Endothelial cell of umbilical vein (primary cell): ENCODE measurements around the gene PLEKHH3. TPM values are rescaled to one million over a fixed set of nuclear protein-coding genes. Genes with fewer than 3 reads are reported as not detected.

Experiments used
- BruUV-seq: library from RNA; stranded (reverse); fragments of 400-500 nt; replicated peaks from 2 replicates; lab custom pipeline; 2021; lab: Mats Ljungman, UMichigan
- CTCF ChIA-PET: fragments of 300-600, 350-600 bp; sonication (Branson Sonifier 250); formaldehyde crosslinking; loops from one replicate; lab custom pipeline; 2021; ENCODE audit warnings: antibody characterized with exemption, inconsistent platforms; lab: Charles Lee
- POLR2A ChIA-PET: fragments of 300-600, 350-600 bp; sonication (Branson Sonifier 250); formaldehyde crosslinking; loops from one replicate; lab custom pipeline; 2021; ENCODE audit warnings: antibody characterized with exemption, inconsistent platforms; lab: Charles Lee
- DNase-seq: peaks from one replicate; pipeline ENCODE4 v3.0.0-alpha.2; 2011; ENCODE audit warnings: low read depth, low spot score
- FAIRE-seq: peaks from 2 replicates; lab custom pipeline; 2011; peaks lifted over from hg19 to GRCh38; lab: Jason Lieb, UNC
- H2AFZ ChIP-seq: 2 replicates; pipeline ENCODE4 v1.6.0; 2012; ENCODE audit warnings: low read depth, low read length, control low read depth, inconsistent platforms
- H3K27ac ChIP-seq: 2 replicates; pipeline ENCODE4 v1.5.1; 2011; ENCODE audit warnings: low read depth, mild to moderate bottlenecking, control low read depth, low read length, moderate library complexity; ENCODE audit not compliant: insufficient read depth
- H3K27me3 ChIP-seq, 2 experiments: 2 replicates each; pipeline versions ENCODE4 v1.6.0 to v1.6.1; 2011; ENCODE audit warnings: low read length in 2 of 2, mixed read lengths in 1 of 2; ENCODE audit not compliant: control insufficient read depth in 2 of 2, insufficient read depth in 2 of 2
- H3K36me3 ChIP-seq, 2 experiments: 2 replicates in 1 of 2; 3 replicates in 1 of 2; pipeline ENCODE4 v1.5.1; 2011; ENCODE audit warnings: low read length in 2 of 2, mild to moderate bottlenecking in 1 of 2, moderate library complexity in 1 of 2; ENCODE audit not compliant: control insufficient read depth in 2 of 2, insufficient read depth in 2 of 2; ENCODE audit errors: extremely low read depth in 1 of 2
- H3K4me1 ChIP-seq: 3 replicates; pipeline ENCODE4 v1.5.1; 2011; ENCODE audit warnings: mild to moderate bottlenecking, low read length; ENCODE audit not compliant: control insufficient read depth, insufficient read depth; ENCODE audit errors: extremely low read depth
- H3K4me2 ChIP-seq: 2 replicates; pipeline ENCODE4 v1.6.1; 2011; ENCODE audit warnings: low read length, control low read depth, mixed read lengths; ENCODE audit not compliant: insufficient read depth
- H3K4me3 ChIP-seq, 3 experiments: fragments of 200-600 bp in 1 of 3; sonication (generic), shearing (Covaris generic) in 1 of 3; replicated peaks in 1 of 3; 2 replicates each; pipeline ENCODE4 v1.5.1; 2011 to 2016; ENCODE audit warnings: control low read depth in 3 of 3, low read length in 3 of 3, mild to moderate bottlenecking in 2 of 3, inconsistent platforms in 1 of 3, low read depth in 1 of 3, moderate library complexity in 1 of 3; ENCODE audit not compliant: insufficient read depth in 1 of 3
- H3K79me2 ChIP-seq: 2 replicates; pipeline ENCODE4 v1.6.0; 2012; ENCODE audit warnings: low read length, inconsistent platforms; ENCODE audit not compliant: control insufficient read depth, insufficient read depth
- H3K9ac ChIP-seq: replicated peaks from 2 replicates; pipeline ENCODE3; 2011; ENCODE audit warnings: low read length, control low read depth; ENCODE audit not compliant: insufficient read depth; ENCODE audit errors: extremely low read depth
- H3K9me1 ChIP-seq: replicated peaks from 3 replicates; pipeline ENCODE4 v1.6.0; 2011; ENCODE audit warnings: mild to moderate bottlenecking, low read length; ENCODE audit not compliant: control insufficient read depth, insufficient read depth; ENCODE audit errors: extremely low read depth
- H3K9me3 ChIP-seq: replicated peaks from 2 replicates; pipeline ENCODE4 v1.5.1; 2012; ENCODE audit warnings: low read length, inconsistent platforms; ENCODE audit not compliant: control insufficient read depth, insufficient read depth
- H4K20me1 ChIP-seq: replicated peaks from 2 replicates; pipeline ENCODE3; 2011; ENCODE audit warnings: mild to moderate bottlenecking, low read length; ENCODE audit not compliant: control insufficient read depth, insufficient read depth; ENCODE audit errors: extremely low read depth
- EZH2 ChIP-seq: IDR thresholded peaks from 2 replicates; pipeline ENCODE4 v1.6.1; 2012; ENCODE audit warnings: borderline replicate concordance, low read depth, mild to moderate bottlenecking, moderate library complexity, low read length, inconsistent platforms; ENCODE audit not compliant: severe bottlenecking
- FOS ChIP-seq: IDR thresholded peaks from 2 replicates; pipeline ENCODE4 v1.6.1; 2011; ENCODE audit warnings: mild to moderate bottlenecking, low read length, moderate library complexity, borderline replicate concordance; ENCODE audit not compliant: insufficient read depth
- GATA2 ChIP-seq: IDR thresholded peaks from 2 replicates; pipeline ENCODE4 v1.7.0; 2011; ENCODE audit warnings: low read depth, mild to moderate bottlenecking, moderate library complexity, mixed read lengths, low read length; ENCODE audit not compliant: insufficient read length, insufficient read depth
- POLR2AphosphoS5 ChIP-seq: IDR thresholded peaks from 2 replicates; pipeline ENCODE4 v1.6.1; 2012; ENCODE audit warnings: low read depth, mild to moderate bottlenecking, control low read depth, low read length, moderate library complexity; ENCODE audit not compliant: insufficient read depth
- dilution Hi-C: fragments of 300-500 bp; cut with MboI; formaldehyde crosslinking; loops from one replicate; pipeline ENCODE4 v1.15.0; 2019; ENCODE audit warnings: low sequenced_read_pairs; ENCODE audit not compliant: extremely low pct_ligation_motif_present
- intact Hi-C: fragments of 100-400 bp; cut with micrococcal nuclease; formaldehyde crosslinking; loops from one replicate; pipeline ENCODE4 v1.10.0; 2022
- polyA plus RNA-seq, 4 experiments: library from polyadenylated mRNA; depleted of rRNA in 3 of 4; stranded (reverse) in 3 of 4; unstranded in 1 of 4; fragments of >200 nt; gene quantifications; 2 replicates each; pipeline versions ENCODE4 v1.2.1 to v1.2.3, GENCODE V29; 2011 to 2012; ENCODE audit warnings: missing spikeins in 1 of 4
- total RNA-seq: library from RNA; stranded (reverse); gene quantifications from 2 replicates; pipeline ENCODE4 v1.2.3, GENCODE V29; 2021
- TF ChIP-seq, protein P1 (sequence below), 2 donors: IDR thresholded peaks; 1 replicate in 1 of 2; 2 replicates in 1 of 2; pipeline ENCODE4 v1.5.1; 2011; ENCODE audit warnings: low read length in 2 of 2, mild to moderate bottlenecking in 2 of 2, moderate library complexity in 2 of 2, control low read depth in 1 of 2, inconsistent platforms in 1 of 2, low read depth in 1 of 2; ENCODE audit not compliant: insufficient read depth in 1 of 2; ENCODE audit errors: extremely low read depth in 1 of 2

PLEKHH3 gene
- total and polyA plus RNA-seq, 2 donors (not counting 3 experiments of a cell fraction or from before 2014, with no cell fraction given), result 5.4 to 11.3 TPM

- Histone ChIP-seq H3K9me1 (no peaks in the 10 kb centered on the region), H3K9me3 (no peaks in the 10 kb centered on the region), H3K4me2 (no peak overlapping the region), H3K9ac (no peak overlapping the region), H3K4me3 (no peak overlapping the region), H2AFZ (no peak overlapping the region), H3K36me3 (no peaks in the 10 kb centered on the region), H3K4me1 (peaks cover 21% of the 10 kb centered on the region), H3K79me2 (no peaks in the 10 kb centered on the region), H3K27ac (no peak overlapping the region), H3K27me3 (peaks cover 0 to 20% of the 10 kb centered on the region in 2 experiments), H4K20me1 (no peaks in the 10 kb centered on the region)
- CTCF ChIA-PET, result interaction anchor here (1.0 to 2.7 kb wide), 5 partner anchors 76 to 139 kb away, joined by 3 to 57 read pairs (median 5); partner anchors contain the start of genes BECN1, PSMC3IP, RETREG3 and TUBG1
- intact Hi-C loops, result no loop called here
- dilution Hi-C loops, result no loop called here
- POLR2A ChIA-PET, result no interaction called here
- TF ChIP-seq, protein P1, sequence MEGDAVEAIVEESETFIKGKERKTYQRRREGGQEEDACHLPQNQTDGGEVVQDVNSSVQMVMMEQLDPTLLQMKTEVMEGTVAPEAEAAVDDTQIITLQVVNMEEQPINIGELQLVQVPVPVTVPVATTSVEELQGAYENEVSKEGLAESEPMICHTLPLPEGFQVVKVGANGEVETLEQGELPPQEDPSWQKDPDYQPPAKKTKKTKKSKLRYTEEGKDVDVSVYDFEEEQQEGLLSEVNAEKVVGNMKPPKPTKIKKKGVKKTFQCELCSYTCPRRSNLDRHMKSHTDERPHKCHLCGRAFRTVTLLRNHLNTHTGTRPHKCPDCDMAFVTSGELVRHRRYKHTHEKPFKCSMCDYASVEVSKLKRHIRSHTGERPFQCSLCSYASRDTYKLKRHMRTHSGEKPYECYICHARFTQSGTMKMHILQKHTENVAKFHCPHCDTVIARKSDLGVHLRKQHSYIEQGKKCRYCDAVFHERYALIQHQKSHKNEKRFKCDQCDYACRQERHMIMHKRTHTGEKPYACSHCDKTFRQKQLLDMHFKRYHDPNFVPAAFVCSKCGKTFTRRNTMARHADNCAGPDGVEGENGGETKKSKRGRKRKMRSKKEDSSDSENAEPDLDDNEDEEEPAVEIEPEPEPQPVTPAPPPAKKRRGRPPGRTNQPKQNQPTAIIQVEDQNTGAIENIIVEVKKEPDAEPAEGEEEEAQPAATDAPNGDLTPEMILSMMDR (IDR thresholded peaks at IDR 0.05; ENCODE audit: extremely low read depth in 1 of 2, insufficient read depth in 1 of 2, low read depth in 1 of 2, low read length in 2 of 2), result no peak
- TF ChIP-seq POLR2AphosphoS5, result no peak
- TF ChIP-seq GATA2, result no peak
- no peak for TF ChIP-seq FOS
- TF ChIP-seq EZH2, result peak; percentile 57
- no peak for DNase-seq
- BruUV-seq, result no TSS peak
- no peak for FAIRE-seq
These were observed 8.2 kb upstream of the PLEKHH3 start for GRCh38 chr17:42684929-42685556.
